ENCODE data around the gene LIMD2.
A peak's percentile ranks its signal among the peaks of the same experiment; 100 is the strongest.

Gene LIMD2

GRCh38 chr17:63701868-63702720 is 2.2 kb upstream of the LIMD2 start:
- peak in 1 of 2 donors; percentile 53 for DNase-seq (ENCODE audit: extremely low read depth in 1 of 2, low read depth in 1 of 2)

GRCh38 chr17:63701456-63701820 is 1.5 kb upstream of the LIMD2 start:
- no peak for DNase-seq (ENCODE audit: extremely low read depth in 1 of 2, low read depth in 1 of 2)

GRCh38 chr17:63700528-63701455 is 867 bp upstream of the LIMD2 start:
- no peak for DNase-seq (ENCODE audit: extremely low read depth in 1 of 2, low read depth in 1 of 2)

- peak; percentile 68 to 76 for DNase-seq (ENCODE audit: extremely low read depth in 1 of 2, low read depth in 1 of 2)
These were observed 863 bp downstream of the LIMD2 start for GRCh38 chr17:63698886-63699637.

- no peak for DNase-seq (ENCODE audit: extremely low read depth in 1 of 2, low read depth in 1 of 2)
These were observed 1.5 kb downstream of the LIMD2 start for GRCh38 chr17:63698381-63698885.

GRCh38 chr17:63697341-63698286 is 2.3 kb downstream of the LIMD2 start:
- peak; percentile 69 to 70 for DNase-seq (ENCODE audit: extremely low read depth in 1 of 2, low read depth in 1 of 2)

- DNase-seq (ENCODE audit: extremely low read depth in 1 of 2, low read depth in 1 of 2), result no peak
These were observed 3.5 kb downstream of the LIMD2 start for GRCh38 chr17:63696381-63696961.

GRCh38 chr17:63695889-63696288 is 4.0 kb downstream of the LIMD2 start:
- DNase-seq (ENCODE audit: extremely low read depth in 1 of 2, low read depth in 1 of 2), result no peak

GRCh38 chr17:63694950-63695773 is 4.8 kb downstream of the LIMD2 start:
- no peak for DNase-seq (ENCODE audit: extremely low read depth in 1 of 2, low read depth in 1 of 2)

- no peak for DNase-seq (ENCODE audit: extremely low read depth in 1 of 2, low read depth in 1 of 2)
These were observed 5.5 kb downstream of the LIMD2 start for GRCh38 chr17:63694229-63694949.

- no peak for DNase-seq (ENCODE audit: extremely low read depth in 1 of 2, low read depth in 1 of 2)
These were observed 6.4 kb downstream of the LIMD2 start for GRCh38 chr17:63693411-63694113.

- no peak for DNase-seq (ENCODE audit: extremely low read depth in 1 of 2, low read depth in 1 of 2)
These were observed 7.6 kb downstream of the LIMD2 start for GRCh38 chr17:63692195-63692816.

- no peak for DNase-seq (ENCODE audit: extremely low read depth in 1 of 2, low read depth in 1 of 2)
These were observed 10.4 kb downstream of the LIMD2 start for GRCh38 chr17:63689479-63689878.

GRCh38 chr17:63688396-63689020 is 11.4 kb downstream of the LIMD2 start:
- DNase-seq (ENCODE audit: extremely low read depth in 1 of 2, low read depth in 1 of 2), result no peak

- no peak for DNase-seq (ENCODE audit: extremely low read depth in 1 of 2, low read depth in 1 of 2)
These were observed 13.7 kb downstream of the LIMD2 start for GRCh38 chr17:63686138-63686685.

GRCh38 chr17:63685578-63685977 is 14.3 kb downstream of the LIMD2 start:
- DNase-seq (ENCODE audit: extremely low read depth in 1 of 2, low read depth in 1 of 2), result no peak

All from activated CD8-positive, alpha-beta memory T cell treated with anti-CD3 and anti-CD28 coated beads for 1 hour (primary cell).